ENCODE measurements around the gene PRKD1. TPM values are rescaled to one million over a fixed set of nuclear protein-coding genes. Genes with fewer than 3 reads are reported as not detected.

The PRKD1 gene
- total and polyA plus RNA-seq, 10 of the 15 experiments (the other 5 are each of a cell fraction or from before 2014, with no cell fraction given) = 0.02 to 0.56 TPM; not detected in 8

GRCh38 chr14:29580763-29581162 lies 346.9 kb downstream of the PRKD1 start:
- TF ChIP-seq PBX3 (IDR thresholded peaks at IDR 0.05; ENCODE audit: insufficient replicate concordance, low read depth, low read length) (no peak), CTCF (IDR thresholded peaks at IDR 0.05 in 2 of 3, conservative IDR thresholded peaks at IDR 0.05 in 1 of 3; ENCODE audit: control insufficient read depth in 2 of 3, extremely low read depth in 1 of 3, insufficient read depth in 1 of 3, low read depth in 3 of 3, low read length in 3 of 3) (no peak), SPI1 (IDR thresholded peaks at IDR 0.05; ENCODE audit: borderline replicate concordance, insufficient read depth, low read depth, low read length) (no peak), CHD2 (IDR thresholded peaks at IDR 0.05; ENCODE audit: borderline replicate concordance, low read depth, low read length) (no peak)
- Histone ChIP-seq H3K27me3 (replicated peaks in 1 of 2; ENCODE audit: control insufficient read depth in 2 of 2, insufficient read depth in 2 of 2, low read length in 1 of 2) (no peaks in the 10 kb centered on the region), H3K4me2 (ENCODE audit: control insufficient read depth, insufficient read depth) (no peak overlapping the region), H4K20me1 (ENCODE audit: control insufficient read depth, insufficient read depth) (no peaks in the 10 kb centered on the region), H2AFZ (ENCODE audit: control insufficient read depth, low read depth, low read length) (no peak overlapping the region), H3K27ac (ENCODE audit: control insufficient read depth, insufficient read depth) (no peak overlapping the region), H3K36me3 (ENCODE audit: control insufficient read depth in 2 of 2, insufficient read depth in 2 of 2, low read length in 1 of 2) (no peaks in the 10 kb centered on the region), H3K9me3 (replicated peaks; ENCODE audit: control insufficient read depth, insufficient read depth, low read length) (no peaks in the 10 kb centered on the region), H3K4me1 (ENCODE audit: control insufficient read depth, insufficient read depth, low read length) (no peaks in the 10 kb centered on the region), H3K79me2 (ENCODE audit: control insufficient read depth, insufficient read depth, low read length) (no peaks in the 10 kb centered on the region), H3K4me3 (no peak overlapping the region), H3K9ac (ENCODE audit: control insufficient read depth, insufficient read depth, low read length) (no peak overlapping the region)
- intact Hi-C loops (cut with micrococcal nuclease; ENCODE audit: unreplicated experiment) = no loop called here
- ChIA-PET POLR2A (no interaction called here), SMC1A (ENCODE audit: uncharacterized antibody, unreplicated experiment) (no interaction called here), RAD21 (ENCODE audit: unreplicated experiment) (no interaction called here), CTCF (no interaction called here)
- FAIRE-seq (no peak), DNase-seq (ENCODE audit: low read depth, low spot score) (no peak), ATAC-seq (no peak)
- 30% methylated on average over 1 of the region's 1 CpG for WGBS (ENCODE audit: insufficient coverage, insufficient replicate concordance, low lambda C conversion rate, missing lambda C conversion rate)
- in situ Hi-C loops (cut with MboI) = no loop called here
- no TSS peak for BruUV-seq (replicated peaks)
